ENCODE results near the gene RASGRP2.

The RASGRP2 gene

DNA sequence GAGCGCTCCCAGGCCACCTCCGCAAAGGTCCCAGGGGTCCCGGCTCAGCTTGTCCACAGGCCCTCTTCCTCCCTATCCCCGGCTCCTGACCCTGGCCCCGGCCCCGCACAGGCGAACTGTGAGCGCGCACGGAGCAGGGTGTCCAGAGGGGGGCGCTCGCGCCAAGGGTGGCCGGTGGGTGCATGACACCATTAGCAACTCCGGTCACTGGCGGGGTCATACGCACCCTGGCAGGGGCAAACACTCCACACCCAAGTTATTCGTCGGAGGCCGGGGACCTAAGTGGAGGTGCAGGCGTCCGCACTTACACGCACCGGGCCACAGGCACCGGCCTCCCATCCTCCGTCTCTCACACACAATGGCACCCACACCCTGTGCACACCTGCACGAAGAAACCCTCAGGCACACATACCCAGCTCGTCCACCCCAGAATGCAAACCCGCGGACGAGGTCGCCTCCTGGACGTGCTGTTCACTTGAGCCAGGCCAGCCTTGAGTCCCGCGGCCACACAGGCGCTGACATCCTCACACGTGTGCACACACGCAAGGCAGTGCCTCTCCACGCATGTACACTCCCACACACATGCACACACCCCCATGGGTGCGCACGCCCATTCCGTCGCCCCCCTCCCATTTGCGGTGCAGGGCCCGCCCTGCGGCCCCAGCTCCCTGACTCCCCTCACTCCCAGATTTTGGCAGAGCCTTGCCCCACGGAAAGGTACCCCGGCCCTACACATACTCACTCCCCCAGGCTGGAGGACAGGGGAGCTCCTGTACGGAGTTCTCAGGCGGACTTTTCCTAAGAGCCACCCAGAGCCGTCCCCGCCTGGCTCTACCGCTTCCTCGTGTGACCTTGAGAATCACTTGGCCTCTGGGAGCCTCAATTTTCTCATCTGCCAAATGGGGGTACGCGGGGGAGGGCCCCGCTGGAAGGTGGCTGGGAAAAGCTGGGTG is at the start of gene RASGRP2:
RASGRP2 (minus strand) TSS at position 552 of the 953 bp plus-strand sequence. CDS start 1,276 bp downstream, outside the sequence.
- no peak for DNase-seq

DNA sequence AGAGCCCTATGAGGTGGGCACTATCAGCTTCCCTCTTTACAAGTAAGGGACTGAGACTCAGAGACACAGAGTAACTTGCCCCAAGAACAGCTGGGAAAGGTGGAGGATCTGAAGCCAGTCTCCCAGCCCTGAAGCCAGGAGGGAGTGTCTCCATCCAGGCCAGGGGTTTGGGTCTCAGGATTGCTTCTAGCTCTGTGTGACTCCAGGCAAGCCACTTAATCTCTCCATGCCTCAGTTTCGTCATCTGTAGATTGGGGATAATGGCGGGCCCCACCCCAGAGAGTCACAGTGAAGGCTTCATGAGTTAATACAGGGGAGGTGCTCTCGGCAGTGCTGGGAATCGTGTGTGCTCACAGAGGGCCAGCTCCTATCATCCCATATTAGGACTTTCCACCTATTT is 48.5 kb upstream of the RASGRP2 start:
- DNase-seq: no peak

- no peak for DNase-seq
Measured at GRCh38 chr11:64791781-64792291, 47.9 kb upstream of the RASGRP2 start.

DNA sequence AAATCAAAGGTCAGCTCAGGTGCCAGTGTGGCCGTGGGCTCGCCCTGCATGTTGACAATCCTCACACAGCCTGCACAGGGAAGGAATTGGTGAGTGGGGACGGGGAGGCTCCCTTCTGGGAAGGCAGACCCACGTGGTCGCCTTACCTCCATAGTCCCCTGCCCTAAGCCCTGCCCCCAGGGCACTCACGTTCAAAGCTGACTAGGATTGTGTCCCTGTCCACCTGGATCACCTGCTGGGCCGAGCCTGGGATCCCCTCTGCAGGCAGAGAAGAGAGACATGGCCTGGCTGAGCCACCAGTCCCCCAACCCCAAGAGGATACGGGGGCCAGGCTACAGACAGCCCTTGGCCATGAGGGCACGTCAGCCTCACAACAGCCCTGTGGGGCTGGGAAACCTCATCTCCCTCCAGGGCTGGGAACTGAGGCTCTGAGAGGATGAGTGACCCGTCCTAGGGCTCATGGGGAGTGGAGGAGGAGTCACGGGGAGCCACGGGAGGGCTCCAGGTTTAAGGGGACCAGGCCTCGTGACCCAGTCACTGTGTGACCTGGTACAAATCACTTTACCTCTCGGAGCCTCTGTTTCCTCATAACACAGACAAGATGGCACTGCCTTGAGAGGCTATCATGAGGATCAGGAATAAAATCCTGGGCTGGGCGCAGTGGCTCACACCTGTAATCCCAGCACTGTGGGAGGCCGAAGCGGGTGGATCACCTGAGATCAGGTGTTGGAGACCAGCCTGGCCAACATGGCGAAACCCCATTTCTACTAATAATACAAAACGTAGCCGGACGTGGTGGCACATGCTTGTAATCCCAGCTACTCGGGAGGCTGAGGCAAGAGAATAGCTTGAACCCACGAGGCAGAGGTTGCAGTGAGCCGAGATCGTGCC is 46.5 kb upstream of the RASGRP2 start:
- no peak for DNase-seq

DNA sequence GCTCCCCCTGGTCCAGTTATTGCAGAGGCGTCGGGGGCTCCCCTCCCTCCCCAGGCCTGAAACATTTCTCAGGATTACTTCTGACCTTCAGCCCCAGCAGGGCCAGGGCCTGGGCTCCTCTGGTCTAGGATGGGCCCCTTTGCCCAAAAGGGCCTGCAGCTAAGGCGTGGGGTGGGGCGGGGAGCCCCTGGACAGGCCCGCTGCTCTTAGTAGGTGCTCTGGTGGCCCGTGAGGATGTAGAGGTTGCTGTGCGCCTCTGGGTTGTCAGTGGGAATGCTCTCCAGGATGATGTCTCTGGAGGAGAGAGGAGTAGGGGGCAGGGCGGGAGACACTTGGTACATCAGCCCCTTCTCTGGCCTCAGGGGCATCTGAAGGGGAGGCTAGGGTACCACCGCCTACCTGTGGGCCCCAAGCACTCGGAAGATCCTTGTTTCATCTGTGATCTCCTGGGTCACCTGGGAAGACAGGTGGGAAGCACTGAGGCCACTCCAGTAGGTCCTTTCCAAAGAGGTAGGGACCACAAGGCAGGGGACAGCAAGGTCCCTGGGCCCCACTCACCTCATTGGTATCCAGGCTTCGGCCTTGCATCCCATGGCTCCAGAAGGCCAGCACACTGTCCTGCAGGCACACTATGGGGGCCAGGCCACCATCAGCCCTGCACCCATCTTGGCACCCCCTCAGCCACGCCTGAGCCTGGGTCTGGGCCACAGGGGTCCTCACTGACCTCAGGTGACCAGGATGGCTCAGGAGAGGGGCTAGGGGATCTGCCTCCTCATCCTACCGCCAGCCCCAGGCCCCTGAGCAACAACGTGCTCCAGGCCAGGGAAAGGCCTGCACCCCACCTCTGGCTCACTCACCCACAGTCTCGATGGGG is 45.6 kb upstream of the RASGRP2 start:
- no peak for DNase-seq

GRCh38 chr11:64788321-64789215 is 44.6 kb upstream of the RASGRP2 start:
- no peak for DNase-seq

DNA sequence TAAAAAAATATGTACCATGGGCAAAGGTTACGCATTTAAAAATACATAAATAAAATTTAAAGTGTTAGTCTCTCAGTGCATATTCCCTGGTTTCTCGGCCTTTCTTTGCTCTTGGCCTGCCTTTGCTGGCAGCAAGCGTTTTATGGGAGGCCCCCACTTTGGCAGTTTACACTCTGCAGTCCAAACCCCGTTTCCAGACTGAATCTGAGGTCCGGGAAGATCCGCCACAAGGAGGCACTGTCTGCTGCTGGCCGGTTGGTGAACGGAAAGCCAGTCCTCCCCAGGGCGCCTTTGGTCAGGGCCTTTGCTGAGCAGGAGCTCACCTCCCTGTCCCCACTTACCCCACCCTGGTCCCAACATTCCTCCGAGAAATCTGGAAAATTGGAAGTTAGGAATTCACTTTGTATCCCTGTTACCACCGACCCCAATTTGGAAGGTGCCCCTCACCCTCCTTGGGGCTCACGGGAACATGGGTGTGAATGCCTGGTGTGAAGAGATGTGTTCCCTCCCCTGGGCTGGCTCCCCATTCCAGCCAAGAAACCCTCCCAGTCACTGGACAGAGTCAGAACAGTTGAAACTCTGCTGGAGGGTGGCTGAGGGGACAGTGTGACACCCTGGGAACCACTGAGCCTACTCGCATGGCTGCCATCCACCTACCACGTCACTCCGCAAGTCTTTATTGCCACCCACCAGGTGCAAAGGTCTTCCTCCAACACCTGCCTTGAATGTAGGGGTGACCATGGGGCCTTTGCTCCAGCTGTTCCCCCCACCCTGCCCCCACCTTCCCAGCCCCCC is 43.8 kb upstream of the RASGRP2 start:
- DNase-seq: peak; percentile 31

DNA sequence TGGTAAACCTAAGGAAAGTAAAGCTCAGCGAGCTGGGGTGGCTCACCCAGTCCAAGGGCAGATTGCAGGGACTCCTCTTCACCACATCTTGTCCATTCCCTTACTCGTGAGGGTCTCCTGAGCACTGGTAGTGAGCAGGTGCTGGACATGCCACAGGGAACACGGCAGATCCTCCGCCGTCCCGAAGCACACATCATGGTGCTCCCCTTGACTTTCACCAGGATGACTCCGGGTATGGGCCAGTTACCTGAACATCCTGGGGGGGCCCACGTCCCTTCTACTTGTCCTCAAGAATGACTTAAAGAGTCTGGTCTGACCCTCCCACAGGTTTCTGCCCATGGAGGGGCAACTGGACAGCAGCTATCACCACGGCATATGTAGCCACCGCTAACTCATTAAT is 42.4 kb upstream of the RASGRP2 start:
- no peak for DNase-seq

GRCh38 chr11:64784813-64785581 is 41.1 kb upstream of the RASGRP2 start:
- DNase-seq: no peak

DNA sequence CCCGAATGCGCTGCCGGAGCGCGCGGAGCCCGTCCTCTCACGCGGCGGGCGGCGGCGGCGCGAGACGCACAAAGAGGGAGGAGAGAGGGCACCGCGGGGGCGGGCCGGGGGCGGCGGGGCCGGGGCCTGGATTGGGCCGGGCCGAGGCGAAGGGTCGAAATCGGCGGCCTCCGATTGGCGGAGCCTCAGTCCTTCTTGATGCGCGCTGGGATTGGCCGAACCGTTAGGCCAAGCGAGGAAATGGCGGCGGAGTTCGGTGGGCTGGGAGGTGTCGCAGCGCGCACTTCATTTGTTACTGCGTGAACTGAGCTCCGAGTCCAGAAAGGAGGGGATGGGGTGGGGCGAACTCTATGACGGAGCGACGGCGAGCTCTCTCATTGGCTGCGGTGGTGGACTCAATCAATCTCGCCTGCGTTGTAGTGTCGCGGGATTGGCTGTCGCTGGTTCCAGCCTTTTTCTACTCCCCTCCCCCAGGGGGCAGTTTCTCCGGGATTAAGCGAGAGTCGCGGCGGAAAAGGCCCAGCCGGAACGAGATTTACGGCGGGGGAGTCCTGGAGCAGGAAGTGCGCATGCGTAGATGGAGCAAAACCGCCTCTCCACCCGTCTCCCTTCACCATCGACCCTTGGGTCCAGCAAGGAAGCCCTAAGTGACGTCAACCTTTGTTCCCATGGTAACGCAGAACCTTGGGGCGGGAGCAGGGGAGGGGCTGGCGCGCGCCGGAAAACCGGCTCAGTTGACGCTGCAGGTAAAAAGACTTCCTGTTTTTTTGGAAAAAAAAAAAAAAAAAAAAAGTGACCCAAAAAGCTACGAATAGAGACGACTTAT is 34.7 kb upstream of the RASGRP2 start, which contains the start of gene SF1:
SF1 (minus strand) TSS at position 70 of the 826 bp plus-strand sequence. CDS start 150 bp downstream, outside the sequence.
- peak; percentile 98 for DNase-seq

DNA sequence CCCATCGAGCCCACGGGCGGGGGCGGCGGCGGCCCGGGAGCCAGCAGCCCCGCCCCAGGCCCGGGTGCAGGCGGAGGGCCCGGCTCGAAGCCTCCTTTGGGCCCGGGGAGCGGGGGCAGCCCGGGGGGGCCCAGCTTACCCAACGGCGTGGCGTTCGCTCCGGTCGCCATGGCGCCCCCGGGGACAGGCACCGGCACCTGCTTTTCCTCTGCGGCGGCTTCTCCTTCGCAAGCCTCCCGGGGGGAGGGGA is 34.2 kb upstream of the RASGRP2 start:
- DNase-seq: no peak

- no peak for DNase-seq
Measured at GRCh38 chr11:64777449-64778222, 33.7 kb upstream of the RASGRP2 start.

DNA sequence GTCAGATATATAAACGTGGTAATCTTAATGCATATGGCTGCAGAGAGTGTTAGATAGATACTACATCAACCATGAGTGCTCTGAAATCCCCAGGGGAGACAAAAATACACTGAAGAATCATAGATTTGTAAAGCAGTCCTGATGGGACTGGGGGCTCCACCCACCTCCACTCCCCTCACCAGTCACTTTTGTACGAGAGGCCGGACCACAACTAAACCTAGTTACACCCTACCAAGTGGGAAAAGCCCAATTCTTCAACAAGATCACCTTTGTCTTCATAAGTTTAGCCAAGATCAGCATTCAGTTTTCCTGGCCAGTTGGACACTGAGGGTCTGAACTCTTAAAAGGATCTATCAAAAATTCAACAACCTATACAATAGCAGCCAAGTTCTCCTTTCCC is 32.9 kb upstream of the RASGRP2 start:
- DNase-seq: no peak

GRCh38 chr11:64776425-64776824 is 32.5 kb upstream of the RASGRP2 start:
- DNase-seq: no peak

DNA sequence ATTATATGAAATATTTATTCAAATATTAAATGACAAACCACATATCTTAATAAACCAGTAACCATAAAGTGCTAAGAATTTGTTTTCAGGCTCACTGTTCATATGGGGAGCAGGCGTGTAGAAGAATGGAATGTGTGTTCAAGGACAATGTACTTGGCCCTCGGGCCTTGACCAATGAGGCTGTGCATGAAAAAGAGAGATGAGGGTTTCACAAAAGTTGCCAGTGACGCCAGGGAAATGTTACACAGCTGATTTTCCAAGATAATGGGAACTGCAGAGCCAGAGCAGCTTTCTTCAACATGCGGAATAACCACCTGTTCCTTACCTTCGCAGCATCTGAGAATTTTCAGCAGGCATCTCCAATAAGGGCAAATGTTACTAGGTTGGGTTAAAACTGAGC is 30.2 kb upstream of the RASGRP2 start:
- no peak for DNase-seq

- DNase-seq: no peak
Measured at GRCh38 chr11:64772303-64773018, 28.5 kb upstream of the RASGRP2 start.

- DNase-seq: no peak
Measured at GRCh38 chr11:64771861-64772260, 27.9 kb upstream of the RASGRP2 start.

Data from SHP77 treated with DMSO at 0.1 percent for 48 hours (cell line).